GM12801 (cell line): ENCODE measurements around the gene SLC29A2.

Experiments used
- CTCF ChIP-seq: IDR thresholded peaks from one replicate; pipeline ENCODE4 v1.5.1; 2011; ENCODE audit warnings: control low read depth; ENCODE audit not compliant: insufficient read length; ENCODE audit errors: extremely low read depth

The SLC29A2 gene

GRCh38 chr11:66415423-66415822, 43.9 kb upstream of the SLC29A2 start:
- TF ChIP-seq CTCF, result no peak

- TF ChIP-seq CTCF, result no peak
Observed at GRCh38 chr11:66414120-66414934, 42.8 kb upstream of the SLC29A2 start.

GRCh38 chr11:66413167-66413566, 41.6 kb upstream of the SLC29A2 start:
- TF ChIP-seq CTCF, result no peak

GRCh38 chr11:66412110-66412509, 40.5 kb upstream of the SLC29A2 start:
- no peak for TF ChIP-seq CTCF

GRCh38 chr11:66411323-66411722, 39.8 kb upstream of the SLC29A2 start:
- no peak for TF ChIP-seq CTCF

- no peak for TF ChIP-seq CTCF
Observed at GRCh38 chr11:66410191-66410590, 38.6 kb upstream of the SLC29A2 start.

- TF ChIP-seq CTCF, result no peak
Observed at GRCh38 chr11:66409226-66409625, 37.7 kb upstream of the SLC29A2 start.
